GM12878 (cell line): Measurements from ENCODE around the gene RTN4.
"Not testable (repeated sequence)": the region's sequence is repeated elsewhere in the genome, so short reads cannot be mapped to it uniquely, and the experiment has no call there.

Source experiments
- BACH1 ChIP-seq: fragments of 450-650 bp; IDR thresholded peaks from 2 replicates; pipeline ENCODE4 v1.6.1; 2017; ENCODE audit warnings: mild to moderate bottlenecking, borderline replicate concordance
- TF ChIP-seq, protein P1 (sequence below): IDR thresholded peaks from 2 replicates; pipeline ENCODE4 v1.6.1; 2012; ENCODE audit warnings: low read length, inconsistent platforms

DNA sequence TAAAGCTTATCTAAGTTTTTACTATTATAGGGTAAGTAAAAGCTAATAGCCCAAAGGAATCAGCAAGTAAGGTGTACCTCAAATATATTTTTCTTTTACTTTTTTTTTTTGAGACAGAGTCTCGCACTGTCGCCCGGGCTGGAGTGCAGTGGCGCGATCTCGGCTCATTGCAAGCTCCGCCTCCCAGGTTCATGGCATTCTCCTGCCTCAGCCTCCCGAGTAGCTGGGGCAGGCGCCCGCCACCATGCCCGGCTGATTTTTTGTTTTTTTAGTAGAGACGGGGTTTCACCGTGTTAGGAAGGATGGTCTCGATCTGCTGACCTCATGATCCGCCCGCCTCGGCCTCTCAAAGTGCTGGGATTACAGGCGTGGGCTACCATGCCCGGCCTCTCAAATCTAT lies 59.6 kb downstream of the RTN4 start:
- not testable (repeated sequence) for TF ChIP-seq BACH1
- TF ChIP-seq, protein P1, sequence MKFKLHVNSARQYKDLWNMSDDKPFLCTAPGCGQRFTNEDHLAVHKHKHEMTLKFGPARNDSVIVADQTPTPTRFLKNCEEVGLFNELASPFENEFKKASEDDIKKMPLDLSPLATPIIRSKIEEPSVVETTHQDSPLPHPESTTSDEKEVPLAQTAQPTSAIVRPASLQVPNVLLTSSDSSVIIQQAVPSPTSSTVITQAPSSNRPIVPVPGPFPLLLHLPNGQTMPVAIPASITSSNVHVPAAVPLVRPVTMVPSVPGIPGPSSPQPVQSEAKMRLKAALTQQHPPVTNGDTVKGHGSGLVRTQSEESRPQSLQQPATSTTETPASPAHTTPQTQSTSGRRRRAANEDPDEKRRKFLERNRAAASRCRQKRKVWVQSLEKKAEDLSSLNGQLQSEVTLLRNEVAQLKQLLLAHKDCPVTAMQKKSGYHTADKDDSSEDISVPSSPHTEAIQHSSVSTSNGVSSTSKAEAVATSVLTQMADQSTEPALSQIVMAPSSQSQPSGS = not testable (repeated sequence)
